ENCODE measurements around the gene ST3GAL5. TPM values are rescaled to one million over a fixed set of nuclear protein-coding genes. Genes with fewer than 3 reads are reported as not detected.
A peak's percentile ranks its signal among the peaks of the same experiment; 100 is the strongest.

ST3GAL5 gene
- polyA plus RNA-seq, 1 experiment = 16.0 TPM

DNA sequence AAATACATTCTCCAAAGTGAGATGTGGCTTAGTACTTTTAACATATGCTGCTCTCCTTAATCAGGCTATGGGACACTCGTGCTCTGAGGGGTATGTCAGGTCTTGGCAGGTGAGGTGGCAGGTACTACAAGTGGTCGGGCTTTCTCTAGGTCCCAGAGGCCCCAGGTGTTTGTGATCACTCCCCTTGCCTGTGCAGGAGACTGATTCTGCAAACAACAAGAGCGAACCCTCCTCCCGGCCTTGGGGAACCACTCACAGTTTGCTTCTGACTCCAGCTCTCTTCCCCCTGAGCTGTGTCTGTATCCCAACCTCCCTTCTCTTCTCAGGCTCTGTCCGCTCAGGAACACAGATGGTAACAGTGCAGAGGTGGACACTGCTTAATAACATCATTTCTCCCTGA is 86.9 kb downstream of the ST3GAL5 start:
- no peaks in the 10 kb centered on the region for H3K36me3 ChIP-seq (ENCODE audit: control insufficient read depth, insufficient read depth, low read length)
- DNase-seq (ENCODE audit: low read depth) = no peak
- CTCF ChIA-PET = interaction anchor here (0.9 to 19.1 kb wide), 9 partner anchors 12 to 277 kb away, joined by 3 to 245 read pairs (median 5); partner anchors contain the start of gene ATOH8
- POLR2A ChIA-PET = no interaction called here
- H3K4me3 ChIP-seq (ENCODE audit: low read depth, low read length) = no peak overlapping the region
- H3K27me3 ChIP-seq (ENCODE audit: control insufficient read depth, insufficient read depth, low read length) = no peaks in the 10 kb centered on the region
- TF ChIP-seq CTCF (IDR thresholded peaks at IDR 0.05; ENCODE audit: insufficient read depth, low read depth, low read length) = no peak

DNA sequence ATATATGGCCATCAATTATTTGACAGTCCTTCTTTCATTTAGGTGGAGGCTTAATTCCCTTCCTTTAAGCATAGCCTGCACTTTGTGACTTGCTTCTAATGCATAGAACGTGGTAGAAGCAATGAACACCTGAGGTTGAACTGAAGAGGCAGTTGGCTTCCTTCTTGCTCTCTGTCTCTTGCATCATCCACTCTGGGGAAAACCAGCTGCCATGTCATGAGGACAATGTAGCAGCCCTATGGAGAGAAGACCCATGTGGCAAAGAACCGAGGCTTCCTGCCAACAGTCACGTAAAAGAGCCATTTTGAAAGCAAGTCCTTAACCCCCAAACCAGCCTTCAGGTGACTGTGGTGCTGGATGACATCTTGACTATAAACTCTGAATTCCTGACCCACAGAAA is 88.2 kb downstream of the ST3GAL5 start:
- no peak for TF ChIP-seq CTCF (IDR thresholded peaks at IDR 0.05; ENCODE audit: insufficient read depth, low read depth, low read length)
- Histone ChIP-seq H3K27me3 (ENCODE audit: control insufficient read depth, insufficient read depth, low read length) (no peaks in the 10 kb centered on the region), H3K36me3 (ENCODE audit: control insufficient read depth, insufficient read depth, low read length) (no peaks in the 10 kb centered on the region), H3K4me3 (ENCODE audit: low read depth, low read length) (no peak overlapping the region)
- ChIA-PET CTCF (interaction anchor here (1.0 to 19.1 kb wide), 6 partner anchors 14 to 279 kb away, joined by 3 to 245 read pairs (median 7); partner anchors contain the start of gene ATOH8), POLR2A (no interaction called here)
- no peak for DNase-seq (ENCODE audit: low read depth)

DNA sequence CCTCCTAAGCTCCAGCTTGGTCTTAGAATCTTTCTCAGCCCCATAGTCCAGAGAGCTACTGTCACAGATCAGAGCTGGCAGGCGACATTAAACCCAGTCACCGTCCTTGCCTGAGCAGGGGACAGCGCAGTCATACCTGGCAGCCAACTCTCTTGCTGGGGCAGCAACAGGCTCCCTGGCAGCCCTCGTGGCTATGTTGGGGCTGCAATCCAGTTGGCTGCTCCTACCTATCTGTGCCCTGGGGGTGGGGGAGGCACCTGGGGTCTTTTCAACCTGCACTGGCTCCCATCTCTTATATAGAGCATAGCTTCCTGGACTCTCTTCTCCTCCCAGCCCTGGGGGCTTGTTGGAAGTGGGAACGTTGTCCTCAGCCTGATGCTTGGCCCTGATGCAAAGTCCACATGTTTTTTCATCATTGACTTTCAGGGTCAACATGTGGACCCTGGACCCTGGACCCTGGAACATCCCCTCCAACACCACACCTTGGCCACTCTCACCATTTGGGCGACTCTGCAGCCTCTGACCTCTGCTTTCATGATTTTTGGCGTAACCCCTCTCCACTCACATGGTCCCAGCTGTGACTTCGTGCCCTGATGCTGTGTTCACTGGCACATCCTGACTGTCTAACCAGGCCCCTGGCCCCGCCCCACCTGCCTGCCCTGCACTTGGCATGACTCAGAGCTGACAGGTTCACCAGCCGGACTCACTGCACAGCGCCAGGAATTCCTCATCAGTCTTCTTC is 89.4 kb downstream of the ST3GAL5 start:
- Histone ChIP-seq H3K27me3 (ENCODE audit: control insufficient read depth, insufficient read depth, low read length) (no peaks in the 10 kb centered on the region), H3K4me3 (ENCODE audit: low read depth, low read length) (no peak overlapping the region), H3K36me3 (ENCODE audit: control insufficient read depth, insufficient read depth, low read length) (no peaks in the 10 kb centered on the region)
- DNase-seq (ENCODE audit: low read depth) = no peak
- no peak for TF ChIP-seq CTCF (IDR thresholded peaks at IDR 0.05; ENCODE audit: insufficient read depth, low read depth, low read length)
- ChIA-PET POLR2A (no interaction called here), CTCF (interaction anchor here (0.8 to 19.1 kb wide), 7 partner anchors 15 to 121 kb away, joined by 3 to 245 read pairs (median 4); partner anchors contain the start of gene ATOH8)

GRCh38 chr2:85797921-85798320 is 90.9 kb downstream of the ST3GAL5 start:
- Histone ChIP-seq H3K4me3 (ENCODE audit: low read depth, low read length) (no peak overlapping the region), H3K27me3 (ENCODE audit: control insufficient read depth, insufficient read depth, low read length) (no peaks in the 10 kb centered on the region), H3K36me3 (ENCODE audit: control insufficient read depth, insufficient read depth, low read length) (no peaks in the 10 kb centered on the region)
- TF ChIP-seq CTCF (IDR thresholded peaks at IDR 0.05; ENCODE audit: insufficient read depth, low read depth, low read length) = peak; percentile 62
- DNase-seq (ENCODE audit: low read depth) = no peak
- ChIA-PET POLR2A (no interaction called here), CTCF (interaction anchor here (0.6 to 4.6 kb wide), 18 partner anchors 15 to 124 kb away, joined by 3 to 40 read pairs (median 4); partner anchors contain the start of gene ATOH8)

DNA sequence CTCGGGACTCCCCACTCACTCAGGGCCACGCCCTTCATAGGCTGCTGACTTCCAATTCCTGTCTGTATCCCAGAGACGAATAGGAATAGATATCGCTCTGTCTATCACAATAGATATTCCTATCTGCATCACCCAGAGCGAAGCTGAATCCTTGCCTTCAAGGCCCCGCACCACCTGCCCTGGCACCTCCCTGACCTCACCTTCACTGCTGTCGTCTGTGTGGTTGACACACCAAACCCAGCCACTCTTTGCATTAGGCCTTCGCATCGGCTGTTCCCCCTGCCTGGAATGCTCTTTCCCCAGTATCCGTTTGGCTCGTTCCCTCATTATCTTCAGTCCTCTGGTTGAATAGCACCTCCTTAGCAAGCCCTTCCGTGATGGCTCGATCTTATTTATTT is 91.5 kb downstream of the ST3GAL5 start:
- no peak for DNase-seq (ENCODE audit: low read depth)
- Histone ChIP-seq H3K4me3 (ENCODE audit: low read depth, low read length) (no peak overlapping the region), H3K36me3 (ENCODE audit: control insufficient read depth, insufficient read depth, low read length) (no peaks in the 10 kb centered on the region), H3K27me3 (ENCODE audit: control insufficient read depth, insufficient read depth, low read length) (no peaks in the 10 kb centered on the region)
- ChIA-PET CTCF (interaction anchor here (0.7 to 4.6 kb wide), 10 partner anchors 14 to 160 kb away, joined by 3 to 40 read pairs (median 5); no protein-coding TSS in a partner anchor), POLR2A (no interaction called here)
- TF ChIP-seq CTCF (IDR thresholded peaks at IDR 0.05; ENCODE audit: insufficient read depth, low read depth, low read length) = no peak

All from BJ (cell line).